Neural progenitor cell (in vitro differentiated cells): ENCODE measurements around the gene SPOUT1. TPM values are rescaled to one million over a fixed set of nuclear protein-coding genes. Genes with fewer than 3 reads are reported as not detected.

Experiments
- DNase-seq: peaks from one replicate; pipeline ENCODE4 v3.0.0-alpha.2; 2016; ENCODE audit warnings: low spot score
- H2AFZ ChIP-seq: fragments of 200-600 bp; sonication (generic); replicated peaks from 2 replicates; pipeline ENCODE4 v1.6.1; 2016; ENCODE audit warnings: antibody characterized with exemption
- H3F3A ChIP-seq: fragments of 200-600 bp; sonication (generic); 2 replicates; pipeline ENCODE4 v1.6.1; 2016; ENCODE audit warnings: antibody characterized with exemption, low read depth
- H3K27ac ChIP-seq: fragments of 200-600 bp; sonication (generic); 2 replicates; pipeline ENCODE4 v1.5.1; 2016; ENCODE audit warnings: mild to moderate bottlenecking
- H3K27me3 ChIP-seq: fragments of 200-600 bp; sonication (generic); 2 replicates; pipeline ENCODE4 v1.6.1; 2016; ENCODE audit warnings: mild to moderate bottlenecking, moderate library complexity
- H3K36me3 ChIP-seq: fragments of 200-600 bp; sonication (generic); 2 replicates; pipeline ENCODE4 v1.5.1; 2016
- H3K4me1 ChIP-seq: fragments of 200-600 bp; sonication (generic); 2 replicates; pipeline ENCODE4 v1.6.1; 2016; ENCODE audit warnings: mixed run types
- H3K4me2 ChIP-seq: fragments of 200-600 bp; sonication (generic); 2 replicates; pipeline ENCODE4 v1.6.1; 2016
- H3K4me3 ChIP-seq: fragments of 200-600 bp; sonication (generic); 2 replicates; pipeline ENCODE4 v1.5.1; 2016
- H3K79me2 ChIP-seq: fragments of 200-600 bp; sonication (generic); 2 replicates; pipeline ENCODE4 v1.6.1; 2016; ENCODE audit warnings: low read depth
- H3K9ac ChIP-seq: fragments of 200-600 bp; sonication (generic); 2 replicates; pipeline ENCODE4 v1.6.1; 2016
- H3K9me3 ChIP-seq: fragments of 200-600 bp; sonication (generic); 2 replicates; pipeline ENCODE4 v1.5.1; 2016; ENCODE audit warnings: low read depth
- H4K20me1 ChIP-seq: fragments of 200-600 bp; sonication (generic); 2 replicates; pipeline ENCODE4 v1.6.1; 2016; ENCODE audit warnings: low read depth
- H3K27ac Mint-ChIP-seq: 3 replicates; pipeline ENCODE4 v1.8.0; 2021; ENCODE audit warnings: mixed read lengths
- H3K27me3 Mint-ChIP-seq: 2 replicates; pipeline ENCODE4 v1.8.0; 2022; ENCODE audit warnings: low read depth, mild to moderate bottlenecking, inconsistent platforms, moderate library complexity, mixed read lengths; ENCODE audit not compliant: insufficient read depth
- H3K36me3 Mint-ChIP-seq: 3 replicates; pipeline ENCODE4 v1.8.0; 2021; ENCODE audit warnings: mixed read lengths
- H3K4me1 Mint-ChIP-seq: 3 replicates; pipeline ENCODE4 v1.8.0; 2021; ENCODE audit warnings: mixed read lengths
- H3K4me3 Mint-ChIP-seq: 3 replicates; pipeline ENCODE4 v1.8.0; 2021; ENCODE audit warnings: mild to moderate bottlenecking, moderate library complexity, mixed read lengths
- H3K9me3 Mint-ChIP-seq: 3 replicates; pipeline ENCODE4 v1.8.0; 2020; ENCODE audit warnings: mixed read lengths
- CTCF ChIP-seq: fragments of 200-600 bp; sonication (generic); IDR thresholded peaks from 2 replicates; pipeline ENCODE4 v1.5.1; 2017; ENCODE audit warnings: antibody characterized with exemption, mild to moderate bottlenecking
- EZH2 ChIP-seq: fragments of 200-600 bp; sonication (generic); IDR thresholded peaks from 2 replicates; pipeline ENCODE4 v1.6.1; 2017; ENCODE audit warnings: antibody characterized with exemption, mild to moderate bottlenecking, moderate library complexity
- EZH2phosphoT487 ChIP-seq: fragments of 200-600 bp; sonication (generic); IDR thresholded peaks from 2 replicates; pipeline ENCODE4 v1.6.1; 2017; ENCODE audit warnings: antibody characterized with exemption
- total RNA-seq: library from RNA; depleted of rRNA; stranded (reverse); fragments of >200 nt; gene quantifications from 2 replicates; pipeline ENCODE4 v1.2.3, GENCODE V29; 2015; ENCODE audit warnings: low replicate concordance

Gene SPOUT1
- total RNA-seq, 1 donor from 2014 or later = 17.2 TPM

GRCh38 chr9:128788445-128788844 lies 41.1 kb downstream of the SPOUT1 start:
- Histone ChIP-seq H3K4me2 (peak overlapping the region; percentile 95), H3K36me3 (no peaks in the 10 kb centered on the region), H3K27ac (no peak overlapping the region), H3K9ac (no peak overlapping the region), H3K4me1 (peaks cover 7% of the 10 kb centered on the region), H3K79me2 (peaks cover 13% of the 10 kb centered on the region), H3K4me3 (peak overlapping the region; percentile 96), H3F3A (peaks cover 19% of the 10 kb centered on the region), H3K9me3 (no peaks in the 10 kb centered on the region), H2AFZ (no peak overlapping the region), H3K27me3 (no peaks in the 10 kb centered on the region), H4K20me1 (no peaks in the 10 kb centered on the region)
- no peak for TF ChIP-seq EZH2
- no peak for TF ChIP-seq CTCF
- TF ChIP-seq EZH2phosphoT487 = no peak
- no peak overlapping the region for H3K27ac Mint-ChIP-seq
- H3K27me3 Mint-ChIP-seq = no peaks in the 10 kb centered on the region
- no peaks in the 10 kb centered on the region for H3K9me3 Mint-ChIP-seq
- H3K4me1 Mint-ChIP-seq = peaks cover 11% of the 10 kb centered on the region
- peak overlapping the region; percentile 96 for H3K4me3 Mint-ChIP-seq
- no peak for DNase-seq
- no peaks in the 10 kb centered on the region for H3K36me3 Mint-ChIP-seq

GRCh38 chr9:128787659-128788058 lies 41.9 kb downstream of the SPOUT1 start:
- Histone ChIP-seq H3K79me2 (peaks cover 13% of the 10 kb centered on the region), H3K27ac (no peak overlapping the region), H4K20me1 (no peaks in the 10 kb centered on the region), H3K9me3 (no peaks in the 10 kb centered on the region), H2AFZ (peak overlapping the region; percentile 97), H3K9ac (peak overlapping the region; percentile 64), H3K27me3 (no peaks in the 10 kb centered on the region), H3K4me1 (peaks cover 7% of the 10 kb centered on the region), H3K4me3 (peak overlapping the region; percentile 96), H3K4me2 (peak overlapping the region; percentile 95), H3F3A (peaks cover 19% of the 10 kb centered on the region), H3K36me3 (no peaks in the 10 kb centered on the region)
- Mint-ChIP-seq H3K9me3 (no peaks in the 10 kb centered on the region), H3K27me3 (no peaks in the 10 kb centered on the region), H3K4me1 (peaks cover 11% of the 10 kb centered on the region), H3K4me3 (peak overlapping the region; percentile 96), H3K36me3 (no peaks in the 10 kb centered on the region), H3K27ac (peak overlapping the region; percentile 81)
- no peak for DNase-seq
- TF ChIP-seq EZH2phosphoT487 (no peak), EZH2 (no peak), CTCF (no peak)

- Mint-ChIP-seq H3K4me1 (peaks cover 11% of the 10 kb centered on the region), H3K9me3 (no peaks in the 10 kb centered on the region), H3K27ac (peak within 1 kb of the TSS; percentile 81), H3K4me3 (peak within 1 kb of the TSS; percentile 96), H3K36me3 (no peaks in the 10 kb centered on the region), H3K27me3 (no peaks in the 10 kb centered on the region)
- Histone ChIP-seq H3K36me3 (no peaks in the 10 kb centered on the region), H3K4me3 (peak within 1 kb of the TSS; percentile 96), H4K20me1 (no peaks in the 10 kb centered on the region), H3K9ac (peak within 1 kb of the TSS; percentile 64), H3F3A (peaks cover 19% of the 10 kb centered on the region), H3K4me2 (peak within 1 kb of the TSS; percentile 95), H2AFZ (peak within 1 kb of the TSS; percentile 97), H3K9me3 (no peaks in the 10 kb centered on the region), H3K4me1 (peaks cover 7% of the 10 kb centered on the region), H3K27ac (no peak within 1 kb of the TSS), H3K79me2 (peaks cover 13% of the 10 kb centered on the region), H3K27me3 (no peaks in the 10 kb centered on the region)
- DNase-seq = peak; percentile 94
- no peak for TF ChIP-seq EZH2
- TF ChIP-seq EZH2phosphoT487 = no peak
- TF ChIP-seq CTCF = no peak
Measured at GRCh38 chr9:128786681-128787601, 42.7 kb downstream of the SPOUT1 start, which contains the start of gene TBC1D13. TBC1D13 (plus strand) TSS chr9:128787253; CDS start chr9:128787354, 101 bp downstream.
